Inflammatory macrophage treated with lipopolysaccharide for 1 hour (primary cell): ENCODE results near the gene CTIF.

Experiments used
- DNase-seq, 2 donors: peaks; one replicate each; pipeline ENCODE4 v3.0.0-alpha.2; 2020 to 2022

Gene CTIF

DNA sequence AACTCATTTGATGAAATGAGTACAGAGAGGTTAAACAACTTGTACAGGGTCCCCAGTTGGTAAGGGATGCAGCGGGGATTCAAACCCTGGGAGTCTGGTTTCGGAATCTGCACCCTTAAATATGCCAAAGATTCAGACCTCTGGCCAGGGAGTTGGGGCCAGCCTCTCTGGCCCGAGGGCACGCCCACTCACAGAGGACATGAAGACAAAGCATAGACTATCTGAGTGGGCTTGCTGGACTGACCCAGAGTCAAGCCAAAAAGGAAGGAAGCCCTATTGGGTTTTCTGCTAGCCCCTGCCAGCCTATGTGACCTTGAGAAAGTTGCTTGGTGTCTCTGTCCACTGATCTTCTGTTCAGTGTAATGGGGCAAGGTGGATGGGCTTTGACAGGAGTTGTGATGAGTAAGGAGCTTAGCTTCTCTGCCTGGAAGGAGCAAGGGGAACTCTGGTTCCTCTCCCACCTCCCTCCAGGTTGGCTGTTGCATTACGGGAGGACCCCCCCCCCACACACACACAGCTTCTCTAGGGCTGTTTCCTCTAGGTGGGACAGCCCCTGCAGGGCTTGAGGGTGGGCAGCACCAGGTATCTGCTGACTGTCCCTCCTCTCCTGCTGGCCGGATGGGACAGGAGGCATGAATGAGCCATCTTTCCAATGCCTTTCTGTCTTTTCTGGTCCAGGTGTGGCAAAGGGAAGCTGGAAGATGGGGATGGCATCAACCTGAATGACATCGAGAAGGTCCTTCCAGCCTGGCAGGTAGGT lies 131.3 kb downstream of the CTIF start:
- no peak for DNase-seq

DNA sequence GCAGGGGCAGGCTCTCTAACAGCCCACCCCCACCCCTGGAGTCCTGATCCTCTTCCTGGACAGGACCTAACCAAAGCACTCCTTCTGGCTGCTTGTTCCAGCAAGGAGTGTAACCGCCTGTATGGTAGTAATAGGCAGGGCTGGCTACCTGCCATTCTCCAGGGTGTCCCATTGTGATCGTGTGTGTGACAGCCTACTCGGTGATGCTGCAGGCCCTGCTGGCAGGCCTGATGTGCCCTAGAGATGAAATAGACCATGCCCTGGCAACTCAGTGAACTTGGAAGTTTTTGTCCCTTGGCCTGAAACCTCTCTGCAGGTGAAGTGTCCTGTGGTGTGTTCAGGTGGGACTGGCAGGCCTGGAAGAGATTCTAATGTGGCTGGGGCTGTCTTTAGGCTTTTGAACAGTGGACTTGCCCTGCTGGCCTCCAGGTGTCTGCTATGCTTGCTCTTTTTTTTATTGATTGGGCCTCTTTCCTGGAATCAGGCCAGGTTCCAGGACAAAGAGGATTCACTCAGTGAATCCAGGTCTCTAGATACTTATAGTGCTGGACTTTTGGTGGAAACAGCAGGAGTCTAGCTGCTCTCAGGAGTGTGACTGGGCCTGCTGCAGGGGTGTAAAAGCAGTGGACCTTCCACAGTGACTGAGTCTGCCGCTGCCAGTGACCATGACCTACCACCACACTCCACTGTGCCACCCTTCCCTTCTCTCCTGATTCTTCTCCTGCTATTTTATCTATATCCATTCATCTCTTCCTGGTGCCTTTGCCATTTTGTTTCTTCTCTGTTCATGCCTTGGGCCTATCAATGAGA lies 132.1 kb downstream of the CTIF start:
- no peak for DNase-seq

DNA sequence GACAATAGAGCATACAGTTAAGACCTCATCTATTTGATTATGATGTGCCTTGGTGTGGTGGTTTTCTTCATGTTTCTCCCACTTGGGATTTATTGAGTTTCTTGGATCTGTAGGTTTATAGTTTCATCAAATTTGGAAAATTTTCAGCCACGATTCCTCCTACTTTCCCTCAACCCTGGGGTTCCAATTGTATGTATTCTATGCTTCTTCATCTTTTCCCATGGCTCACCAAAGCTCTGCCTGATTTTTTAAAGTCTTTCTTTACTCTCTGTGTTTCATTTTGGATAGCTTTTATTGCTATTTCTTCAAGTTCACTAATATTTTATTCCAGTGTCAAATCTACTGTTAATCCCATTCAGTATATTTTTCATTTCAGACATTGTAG lies 132.7 kb downstream of the CTIF start:
- no peak for DNase-seq

DNA sequence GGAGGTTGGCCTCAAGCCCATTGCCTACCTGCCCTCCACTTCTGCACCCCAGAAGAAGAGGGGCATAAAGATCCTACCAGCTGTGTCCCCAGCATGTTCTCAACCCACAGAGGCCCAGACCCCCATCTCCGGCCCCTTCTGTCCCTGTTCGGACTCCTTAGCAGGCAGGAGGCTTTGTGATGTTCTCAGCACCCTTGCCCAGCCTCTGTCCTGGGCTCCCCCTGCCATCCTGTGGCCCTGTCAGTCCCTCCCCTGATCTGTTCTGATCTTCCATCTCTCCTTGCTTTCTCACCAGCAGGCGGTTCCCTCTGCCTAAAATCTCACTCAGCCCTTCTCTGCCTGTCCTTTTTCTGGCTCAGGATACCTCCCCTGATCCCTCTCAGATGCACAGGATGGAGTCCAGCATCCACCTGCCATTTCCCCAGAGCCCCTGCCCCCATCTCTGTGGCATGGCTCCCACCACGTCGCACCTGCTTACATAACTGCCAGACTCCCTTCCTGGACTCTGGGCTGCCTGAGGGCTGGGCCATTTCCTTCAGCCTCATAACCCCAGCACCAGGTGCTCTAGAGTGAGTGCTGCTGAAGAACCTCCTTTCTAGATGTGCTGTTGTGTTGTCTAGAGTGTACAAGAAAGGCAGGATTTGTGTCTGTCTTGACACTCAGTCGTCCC lies 134.0 kb downstream of the CTIF start:
- DNase-seq = no peak

DNA sequence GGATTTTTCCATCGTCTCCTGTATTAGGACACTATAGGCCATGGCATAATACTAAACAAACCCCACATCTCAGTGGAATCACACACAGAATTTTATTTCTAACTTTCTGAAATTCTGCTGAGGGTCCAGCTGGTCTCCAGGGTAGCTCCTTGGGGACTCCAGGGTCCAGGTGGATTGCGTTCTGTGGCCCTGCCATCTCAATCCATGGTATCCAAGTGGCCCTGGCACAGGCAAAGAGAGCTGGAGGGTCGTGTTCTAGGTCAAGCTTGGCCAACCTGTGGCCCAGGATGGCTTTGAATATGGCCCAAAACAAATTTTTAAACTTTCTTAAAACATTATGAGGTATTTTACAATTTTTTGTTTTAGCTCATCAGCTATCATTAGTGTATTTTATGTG lies 134.6 kb downstream of the CTIF start:
- no peak for DNase-seq

DNA sequence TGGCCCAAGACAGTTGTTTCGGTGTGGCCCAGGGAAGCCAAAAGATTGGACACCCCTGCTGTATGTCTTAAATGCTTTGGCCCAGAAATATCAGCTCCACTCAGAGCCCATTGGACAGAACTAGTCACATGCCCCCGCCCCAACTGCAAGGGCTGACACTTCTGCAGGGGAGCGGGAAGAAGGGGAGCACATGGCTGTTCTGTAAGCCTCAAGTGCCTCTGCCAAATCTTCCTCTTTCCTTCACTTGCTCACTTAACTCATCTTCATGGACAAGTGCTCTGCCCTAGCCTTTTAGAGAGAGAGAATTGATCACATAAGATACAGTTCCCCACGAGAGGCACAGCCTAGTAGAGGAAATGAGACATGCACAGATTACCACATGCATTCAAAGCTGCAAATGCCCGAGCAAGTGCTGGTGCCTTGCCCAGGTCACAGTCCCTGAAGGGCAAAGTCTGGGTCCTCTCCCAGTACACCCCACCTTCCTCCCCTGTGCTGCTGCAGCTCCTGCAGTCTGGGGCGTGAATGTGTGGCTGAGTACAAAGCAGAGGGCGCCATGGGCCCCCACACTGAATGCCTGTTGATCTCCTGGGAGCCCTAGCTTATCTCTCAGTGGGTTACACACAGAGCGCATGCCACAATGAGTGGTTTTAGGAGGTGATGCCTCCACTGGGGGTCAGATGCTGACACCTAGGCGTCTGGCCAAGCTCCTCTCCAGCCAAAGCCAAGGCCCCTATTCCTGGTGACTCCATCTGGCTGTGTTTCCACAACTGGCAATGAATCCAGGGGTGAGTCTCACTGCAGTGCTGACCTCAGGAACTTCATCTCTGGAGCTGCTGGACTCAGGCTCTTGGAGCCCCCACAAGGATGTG lies 135.3 kb downstream of the CTIF start:
- DNase-seq = peak; percentile 47 to 51

DNA sequence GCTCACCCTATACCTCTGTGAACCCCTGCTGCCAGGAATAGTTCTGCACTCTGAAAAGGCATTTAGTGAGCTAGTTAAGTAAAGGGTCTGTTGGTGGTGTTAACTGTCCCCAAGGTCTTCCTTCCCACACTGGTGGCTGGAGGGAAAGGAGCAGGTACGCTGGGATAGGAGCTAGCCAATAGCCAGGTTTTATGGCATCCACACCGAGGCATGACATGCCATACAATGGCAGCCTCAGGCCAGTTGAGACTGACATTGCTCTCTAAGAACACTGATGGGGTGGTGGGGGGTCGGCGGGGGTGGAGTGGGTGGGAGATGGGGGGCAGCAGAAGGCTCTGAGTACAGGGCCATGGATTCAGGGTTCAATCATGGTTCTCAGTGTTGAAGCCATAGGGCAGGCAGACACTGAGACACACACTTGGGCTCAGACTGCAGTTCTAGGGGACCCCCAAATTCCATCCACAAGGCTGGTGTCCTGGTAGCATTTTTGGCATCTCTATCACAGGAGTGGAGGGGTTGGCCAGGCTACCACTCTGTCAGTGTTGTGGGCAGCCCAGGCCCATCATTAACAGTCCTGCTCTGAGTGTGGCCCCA lies 136.0 kb downstream of the CTIF start:
- DNase-seq = no peak

DNA sequence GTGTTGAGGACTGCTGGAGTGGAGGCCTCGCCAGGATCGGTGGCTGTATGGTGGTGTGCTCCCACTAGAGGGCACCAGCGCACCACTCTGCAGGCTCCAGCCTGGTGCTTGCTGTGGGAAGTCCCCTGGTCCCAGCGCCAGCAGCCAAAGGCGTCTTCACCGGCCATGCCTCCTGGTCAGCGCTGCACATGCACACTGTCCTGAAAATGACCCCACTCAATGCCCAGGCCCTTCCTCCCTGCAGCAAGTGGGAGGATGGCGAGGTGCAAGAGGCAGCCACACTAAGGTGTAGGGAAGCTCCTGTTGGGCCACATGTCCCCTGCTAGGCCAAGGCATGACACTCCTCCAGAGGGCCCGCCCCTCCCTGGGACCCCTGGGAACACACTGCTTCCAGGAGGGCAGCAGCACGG lies 136.5 kb downstream of the CTIF start:
- DNase-seq = peak; percentile 79 to 94

DNA sequence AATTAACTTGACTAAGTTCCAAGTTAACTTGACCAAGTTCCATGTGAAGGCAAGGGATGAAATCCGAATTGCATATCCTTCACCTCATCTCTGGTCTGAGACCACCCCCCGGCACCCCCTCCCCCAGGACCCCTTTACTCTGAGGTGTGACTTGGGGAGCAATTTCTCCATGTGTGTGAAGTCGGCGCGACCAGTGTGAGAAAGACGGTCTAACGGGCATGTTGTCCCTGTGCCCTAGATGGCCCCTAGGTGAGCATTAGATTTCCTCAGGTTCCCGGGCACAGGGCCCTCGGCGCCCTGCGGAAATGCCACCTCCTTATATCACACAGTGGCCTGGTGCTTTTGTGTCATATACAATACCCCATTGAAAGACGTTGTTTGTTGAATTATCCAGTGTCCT lies 137.1 kb downstream of the CTIF start:
- DNase-seq = no peak

DNA sequence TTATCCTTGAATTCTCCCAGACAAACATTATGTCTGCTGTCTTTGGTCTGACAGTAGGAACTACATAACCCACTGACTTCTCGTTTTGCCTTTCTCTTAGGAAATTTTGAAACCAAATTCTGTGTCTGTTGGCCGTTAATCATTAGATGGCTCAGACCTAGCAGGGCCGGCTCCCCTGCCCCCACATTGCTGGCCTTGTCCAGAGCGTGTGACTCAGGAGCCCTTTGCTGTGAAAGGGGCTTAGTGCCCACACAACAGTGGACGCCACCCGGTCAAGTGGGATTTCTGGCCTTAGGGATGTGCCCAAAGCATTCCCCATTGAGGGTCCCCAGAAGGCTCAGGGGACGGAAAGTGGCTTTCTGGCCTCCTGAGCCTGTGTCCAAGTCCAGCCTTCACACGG lies 137.5 kb downstream of the CTIF start:
- peak; percentile 65 to 70 for DNase-seq

DNA sequence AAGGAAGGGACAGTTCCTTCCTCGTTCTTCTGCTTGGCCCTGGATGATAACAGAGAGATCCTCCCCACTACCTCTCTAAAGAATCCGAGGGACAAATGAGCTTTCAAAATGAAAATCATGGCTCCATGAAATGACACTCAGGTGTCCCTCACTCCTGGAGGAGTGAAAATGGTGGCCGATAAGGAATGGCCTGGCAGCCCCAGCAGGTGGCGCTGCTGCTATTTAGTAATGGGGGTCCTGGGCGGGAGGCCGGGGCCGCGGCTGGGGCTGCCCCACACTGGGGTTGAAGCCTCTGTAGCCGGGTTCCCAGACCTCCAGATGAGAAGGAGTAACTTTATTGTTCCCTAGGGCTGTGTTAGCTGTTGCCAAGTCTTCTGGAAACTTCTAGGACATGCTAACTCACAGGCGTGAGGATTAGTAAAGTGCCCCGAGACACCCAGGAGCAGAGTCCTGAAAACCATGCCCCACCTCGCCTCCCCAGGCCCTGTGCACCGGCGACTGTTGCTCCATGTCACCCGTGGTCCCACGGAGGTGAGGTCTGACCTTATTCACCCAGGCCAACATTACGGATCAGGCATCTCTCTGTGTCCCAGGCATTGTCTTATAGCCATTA lies 138.0 kb downstream of the CTIF start:
- DNase-seq = peak; percentile 41 to 78

DNA sequence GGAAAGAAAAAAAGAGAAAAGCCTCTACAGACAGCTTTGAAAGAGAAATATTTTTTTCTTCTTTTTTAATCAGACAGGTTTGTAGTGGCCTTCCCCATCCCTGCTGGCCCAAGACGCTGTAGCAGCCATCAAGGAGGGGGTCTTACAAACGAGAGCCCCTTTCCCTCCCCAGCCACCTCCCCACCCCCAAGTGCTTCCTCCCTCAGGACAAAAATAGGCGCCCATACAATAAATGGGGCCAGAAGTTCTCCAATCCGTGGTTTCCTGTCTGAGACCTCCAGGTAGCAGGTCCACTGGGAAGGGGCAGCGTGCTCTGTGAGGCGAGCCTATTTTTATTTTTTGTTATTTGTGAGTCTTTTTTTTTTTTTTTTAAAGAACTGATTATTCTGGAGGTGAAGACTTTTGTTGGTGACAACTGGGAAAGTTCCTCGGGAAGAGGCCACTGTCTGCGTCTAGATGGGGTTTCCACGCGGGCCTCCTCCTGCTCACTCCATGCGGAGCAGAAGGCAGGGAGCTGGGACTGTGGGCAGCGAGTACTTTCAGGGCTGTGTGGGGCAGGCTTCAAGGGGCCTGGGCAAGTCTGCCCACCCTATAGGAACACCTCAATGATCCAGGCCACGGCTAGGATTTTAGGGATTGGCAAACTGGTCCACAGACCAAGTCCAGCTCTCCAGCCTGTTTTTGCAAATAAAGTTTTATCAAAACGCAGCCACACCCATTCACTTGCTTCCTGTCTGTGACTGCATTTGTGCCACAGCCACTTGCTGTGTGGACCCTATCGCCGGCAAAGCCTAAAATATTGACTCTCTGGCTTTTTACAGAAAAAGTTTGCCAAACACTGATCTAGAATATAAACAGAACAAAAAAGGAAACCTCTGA lies 139.6 kb downstream of the CTIF start:
- no peak for DNase-seq

DNA sequence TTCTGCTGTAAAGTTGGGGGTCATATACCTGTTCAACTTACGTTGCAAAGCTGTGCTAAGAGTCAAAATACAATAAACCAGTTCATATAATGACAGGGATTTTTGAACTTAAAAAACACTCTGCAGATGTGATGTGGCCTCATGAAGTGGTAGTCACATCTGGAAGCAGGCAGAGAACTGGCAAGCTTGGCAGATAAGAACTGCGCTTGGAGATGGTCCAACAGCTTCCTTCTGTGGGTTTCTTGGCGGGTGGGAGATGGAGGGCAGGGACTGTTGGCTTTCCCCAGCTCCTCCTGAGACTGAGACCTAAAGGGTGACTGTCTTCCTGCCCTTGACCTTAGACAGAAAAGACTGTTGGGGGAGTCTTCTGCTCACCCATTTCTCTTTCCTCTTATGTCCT lies 140.4 kb downstream of the CTIF start:
- DNase-seq = no peak

DNA sequence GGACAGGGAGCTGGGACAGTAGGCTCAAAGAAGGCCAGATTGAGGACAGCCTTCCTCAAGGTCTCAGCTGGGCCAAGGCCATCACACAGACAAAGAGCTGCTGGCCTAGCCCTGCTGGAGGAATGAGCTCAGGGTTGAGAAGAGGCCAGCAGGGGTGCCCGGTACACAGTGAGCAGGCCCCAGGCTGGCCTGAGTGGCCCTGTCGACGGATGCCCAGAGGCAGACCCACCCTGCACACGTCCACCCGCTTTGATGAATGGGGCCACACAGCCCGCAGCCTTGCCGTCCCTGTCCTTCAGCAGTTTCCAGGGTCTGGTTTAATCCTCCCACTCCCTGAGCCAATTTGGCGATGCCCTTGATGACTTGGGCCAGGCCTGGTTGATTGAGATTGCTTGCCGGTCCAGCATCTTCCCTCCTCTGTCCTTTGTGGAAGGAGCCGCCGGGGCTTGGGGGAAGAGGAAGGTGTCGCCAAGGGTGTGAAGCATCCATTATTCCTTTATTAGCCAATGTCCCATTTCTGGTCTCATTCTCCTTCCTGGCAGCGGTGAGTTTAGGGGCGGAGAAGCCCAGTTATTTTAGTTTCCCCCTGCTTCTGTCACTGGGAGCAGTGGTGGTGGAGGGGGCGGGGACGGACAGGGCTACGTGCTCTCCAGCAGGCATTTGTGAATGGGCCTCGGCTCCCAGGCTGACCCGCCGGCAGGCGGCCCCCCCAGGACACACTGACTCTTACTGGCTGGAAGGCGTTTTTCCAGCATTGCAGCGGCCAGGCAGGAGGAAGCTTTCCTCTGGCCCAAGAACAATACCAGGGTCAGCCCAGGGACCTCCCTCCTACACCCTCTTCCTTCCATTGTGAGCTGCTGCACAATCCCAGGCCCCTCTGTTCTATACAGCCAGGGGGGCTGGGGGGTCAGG lies 141.8 kb downstream of the CTIF start:
- no peak for DNase-seq

DNA sequence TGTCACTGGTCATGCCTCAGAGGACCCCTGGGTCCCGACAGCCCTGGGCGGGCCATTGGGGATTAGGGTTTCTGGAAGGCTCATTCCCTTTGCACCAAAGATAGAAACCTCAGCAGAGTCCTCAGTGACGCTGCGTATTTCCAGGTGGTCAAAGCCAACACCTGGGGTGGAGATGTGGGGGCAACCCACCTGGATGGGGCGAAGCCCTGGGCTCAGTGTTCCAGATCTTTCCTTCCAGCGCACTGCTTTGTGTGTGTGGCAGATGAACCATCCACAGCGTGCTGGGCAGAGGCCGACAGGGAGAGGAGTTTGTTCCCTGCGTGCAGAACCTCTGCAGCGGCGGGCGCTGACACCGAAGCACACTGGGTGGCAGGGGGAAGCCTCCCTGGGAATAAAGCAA lies 143.9 kb downstream of the CTIF start:
- DNase-seq = no peak

DNA sequence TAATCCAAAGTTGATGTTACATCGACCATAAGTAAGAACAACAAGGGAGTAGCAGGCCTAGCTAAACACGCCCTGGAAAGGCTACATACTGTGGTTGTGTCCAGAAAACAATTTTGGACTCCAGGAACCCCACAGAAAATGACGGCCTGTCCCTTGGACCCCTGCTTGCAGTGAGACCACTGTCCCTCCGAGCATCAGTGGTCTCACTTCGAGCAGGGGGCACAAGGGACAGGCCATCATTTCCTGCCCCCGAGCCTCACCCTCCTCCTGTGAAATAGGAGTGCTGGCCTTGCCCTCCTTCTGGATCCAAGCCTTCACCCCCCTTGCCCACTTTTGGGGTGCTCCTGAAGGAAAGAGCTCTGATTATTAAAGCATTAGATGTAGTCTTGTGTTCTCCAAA lies 144.4 kb downstream of the CTIF start:
- DNase-seq = no peak

DNA sequence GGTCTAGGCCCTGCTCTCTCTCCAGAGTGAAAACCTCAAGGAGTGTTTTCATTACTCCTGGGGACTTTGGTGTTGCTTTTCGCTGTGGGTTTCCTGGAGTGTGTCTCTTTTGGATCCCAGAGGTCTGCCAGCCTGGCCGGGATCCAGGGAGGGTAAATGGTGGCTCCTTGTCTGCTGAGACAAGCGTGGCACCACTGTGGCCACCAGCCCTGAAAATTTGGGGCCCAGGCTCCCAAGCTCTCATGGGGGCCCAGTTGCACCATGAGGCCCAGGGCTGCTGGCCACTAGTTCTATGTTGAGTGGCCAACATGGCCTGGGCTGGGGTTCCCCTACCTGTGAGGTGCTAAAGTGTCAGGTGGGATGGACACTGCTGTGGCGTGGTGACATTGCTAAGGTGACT lies 144.8 kb downstream of the CTIF start:
- DNase-seq = no peak

DNA sequence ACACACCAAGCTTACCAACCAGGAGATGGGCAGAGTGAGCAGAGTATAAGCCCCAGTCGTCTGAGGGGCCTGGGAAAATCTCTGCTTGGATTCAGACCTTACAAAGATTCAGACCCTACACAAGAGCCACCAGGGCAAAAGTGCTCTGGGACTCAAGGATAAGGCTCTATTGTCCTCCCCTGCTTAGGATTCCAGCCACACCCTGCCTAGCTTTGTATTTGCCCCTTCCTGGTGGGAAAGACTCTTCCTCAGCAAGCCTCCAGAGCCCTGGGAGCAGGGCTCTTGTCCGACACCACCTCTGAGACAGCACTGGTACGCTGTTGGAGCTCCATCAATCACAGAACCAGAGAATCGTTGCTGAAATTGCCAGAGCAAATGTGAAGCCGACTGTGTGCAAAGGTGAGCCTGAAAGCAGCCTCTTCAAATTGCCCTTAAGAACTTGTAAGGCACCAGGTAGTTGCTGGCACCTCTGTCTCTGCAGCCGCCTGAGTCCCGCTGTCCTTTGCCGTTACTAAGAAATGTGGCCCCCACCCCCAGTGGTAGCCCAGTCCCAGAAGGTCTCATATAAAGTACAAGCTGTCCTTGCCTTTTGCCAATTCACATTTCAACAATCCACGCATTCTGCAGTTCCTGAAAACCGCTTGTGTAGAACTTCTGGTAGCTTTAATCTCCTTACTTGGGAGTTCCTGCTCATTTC lies 148.7 kb downstream of the CTIF start:
- DNase-seq = no peak

DNA sequence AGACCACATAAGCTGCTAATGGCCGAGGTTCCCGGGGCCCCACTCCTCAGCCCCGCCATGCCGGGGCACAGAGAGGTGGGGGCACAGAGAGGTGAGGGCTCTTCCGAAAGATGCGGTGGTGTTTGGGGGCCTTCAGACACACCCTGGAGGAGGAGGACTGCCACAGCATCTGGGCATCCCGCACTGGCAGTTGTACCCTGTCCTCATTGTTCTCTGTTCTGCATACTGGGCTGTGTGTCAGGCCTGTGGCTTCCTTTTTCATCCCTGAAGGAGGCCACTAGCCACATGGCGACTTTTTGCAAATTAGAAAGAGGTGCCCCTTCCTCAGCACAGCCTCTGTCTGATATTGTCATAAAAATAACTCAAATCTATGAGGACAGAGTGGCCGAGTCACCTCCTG lies 150.1 kb downstream of the CTIF start:
- no peak for DNase-seq
